SH-SY5Y (cell line): ENCODE results near the gene ZBTB7C.

Experiments used
- GATA2 ChIP-seq: IDR thresholded peaks from 2 replicates; pipeline ENCODE4 v1.6.1; 2011; ENCODE audit warnings: mild to moderate bottlenecking, low read depth, low read length
- GATA3 ChIP-seq: IDR thresholded peaks from 2 replicates; pipeline ENCODE4 v1.6.1; 2011; ENCODE audit warnings: low read depth, mild to moderate bottlenecking, low read length, moderate library complexity

- TF ChIP-seq GATA2: no peak
- no peak for TF ChIP-seq GATA3
These were observed 398.9 kb downstream of the ZBTB7C start for GRCh38 chr18:48010264-48010663.
